ENCODE measurements around the gene MATR3.
"Not testable (repeated sequence)": the region's sequence is repeated elsewhere in the genome, so short reads cannot be mapped to it uniquely, and the experiment has no call there.

Gene MATR3

DNA sequence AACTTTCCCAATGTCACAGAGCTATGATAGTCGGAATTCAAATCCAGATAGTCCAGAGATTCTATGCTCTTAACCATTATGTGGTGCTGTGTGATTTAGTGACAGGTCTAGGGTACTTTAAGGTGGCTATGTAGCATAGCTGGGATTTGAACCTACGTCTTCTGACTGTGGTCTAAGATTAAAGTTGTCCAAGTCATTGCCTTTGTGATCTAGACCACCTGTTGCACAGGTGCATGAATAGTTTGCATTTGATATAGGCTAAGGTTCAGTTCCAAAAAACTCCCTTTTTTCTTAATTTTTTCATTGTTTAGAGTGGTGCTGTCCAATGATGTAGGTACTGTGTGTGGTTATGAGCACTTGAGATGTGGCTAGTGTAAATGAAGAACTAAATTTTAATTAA is 50.6 kb downstream of the MATR3 start:
- no peak for DNase-seq (ENCODE audit: low read depth in 2 of 2)

GRCh38 chr5:139345442-139345841 is 51.9 kb downstream of the MATR3 start:
- not testable (repeated sequence) for DNase-seq (ENCODE audit: low read depth in 2 of 2)

- DNase-seq (ENCODE audit: low read depth in 2 of 2), result not testable (repeated sequence)
Observed at GRCh38 chr5:139347863-139348262, 54.3 kb downstream of the MATR3 start.

DNA sequence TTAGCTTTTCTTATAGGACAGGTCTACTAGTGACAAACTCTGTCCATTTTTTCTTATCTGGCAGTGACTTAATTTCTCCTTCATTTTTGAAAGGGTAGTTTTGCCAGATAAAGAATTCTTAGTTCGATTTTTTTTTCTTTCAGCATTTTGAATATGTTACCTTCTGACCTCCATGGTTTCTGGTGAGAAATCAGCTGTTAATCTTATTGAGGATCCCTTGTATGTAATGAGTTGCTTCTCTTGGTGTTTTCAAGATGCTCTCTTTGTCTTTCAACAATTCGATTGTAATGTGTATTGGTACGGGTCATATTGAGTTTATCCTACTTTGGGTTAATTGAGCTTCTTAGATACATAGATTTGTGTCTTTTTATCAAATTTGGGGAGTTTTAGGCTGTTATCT is 60.6 kb downstream of the MATR3 start:
- no peak for DNase-seq (ENCODE audit: low read depth in 2 of 2)

GRCh38 chr5:139355900-139356299 is 62.4 kb downstream of the MATR3 start:
- DNase-seq (ENCODE audit: low read depth in 2 of 2), result not testable (repeated sequence)

GRCh38 chr5:139358064-139358463 is 64.5 kb downstream of the MATR3 start:
- DNase-seq (ENCODE audit: low read depth in 2 of 2), result no peak

DNA sequence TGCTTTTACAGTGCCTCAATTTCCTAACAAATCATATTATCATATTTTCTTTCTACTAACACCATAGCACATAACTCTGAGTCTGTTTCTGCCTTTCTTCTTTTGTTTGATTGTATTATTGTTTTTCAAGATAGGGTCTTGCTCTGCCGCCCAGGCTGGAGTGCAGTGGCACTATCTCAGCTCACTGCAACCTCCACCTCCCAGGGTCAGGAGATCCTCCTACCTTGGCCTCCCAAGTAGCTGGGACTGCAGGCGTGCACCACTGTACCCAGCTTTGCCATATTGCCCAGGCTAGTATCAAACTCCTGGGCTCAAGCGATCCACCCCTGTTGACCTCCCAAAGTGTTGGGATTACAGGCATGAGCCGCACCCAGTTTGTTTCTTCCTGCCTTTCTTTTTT is 66.8 kb downstream of the MATR3 start:
- no peak for DNase-seq (ENCODE audit: low read depth in 2 of 2)

DNA sequence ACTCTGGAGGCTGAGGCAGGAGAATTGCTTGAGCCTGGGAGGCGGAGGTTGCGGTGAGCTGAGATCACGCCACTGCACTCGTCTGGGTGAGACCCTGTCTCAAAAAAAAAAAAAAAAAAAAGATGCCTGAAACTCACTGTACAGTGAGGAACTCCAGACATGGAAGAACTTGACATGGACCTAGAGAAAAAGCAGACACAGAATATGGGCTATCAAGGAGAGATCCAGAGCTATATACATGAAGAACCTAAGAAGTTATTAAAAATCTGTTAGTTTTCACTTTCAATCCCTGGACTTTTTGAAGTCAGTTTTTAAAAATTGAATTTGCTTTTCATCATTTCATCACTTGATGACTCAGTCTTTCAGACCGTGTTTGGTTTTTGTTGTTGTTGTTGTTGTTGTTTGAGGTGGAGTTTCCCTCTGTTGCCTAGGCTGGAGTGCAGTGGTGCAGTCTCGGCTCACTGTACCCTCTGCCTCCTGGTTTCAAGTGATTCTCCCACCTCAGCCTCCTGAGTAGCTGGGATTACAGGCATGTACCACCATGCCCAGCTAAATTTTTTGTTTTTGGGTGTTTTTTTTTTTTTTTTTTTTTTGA is 68.4 kb downstream of the MATR3 start:
- DNase-seq (ENCODE audit: low read depth in 2 of 2), result no peak

DNA sequence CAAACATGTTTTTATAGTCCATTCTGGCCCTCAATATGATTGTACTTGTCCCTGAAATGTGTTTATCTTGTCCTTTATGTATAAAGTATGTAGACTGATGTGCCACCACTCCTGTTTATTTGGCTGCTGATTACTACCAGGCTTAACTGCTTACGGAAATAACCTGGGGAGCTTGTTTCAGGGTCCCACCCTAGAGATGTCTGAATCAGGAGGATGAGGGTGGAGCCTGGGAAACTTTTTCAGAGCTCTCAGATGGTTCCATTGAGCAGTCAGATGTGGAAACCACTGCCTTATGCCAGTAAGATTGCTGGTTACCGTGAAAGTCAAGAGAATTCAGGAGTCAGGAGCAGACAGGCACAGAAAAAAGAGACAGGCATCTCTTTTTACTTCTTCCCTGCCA is 70.4 kb downstream of the MATR3 start:
- no peak for DNase-seq (ENCODE audit: low read depth in 2 of 2)

DNA sequence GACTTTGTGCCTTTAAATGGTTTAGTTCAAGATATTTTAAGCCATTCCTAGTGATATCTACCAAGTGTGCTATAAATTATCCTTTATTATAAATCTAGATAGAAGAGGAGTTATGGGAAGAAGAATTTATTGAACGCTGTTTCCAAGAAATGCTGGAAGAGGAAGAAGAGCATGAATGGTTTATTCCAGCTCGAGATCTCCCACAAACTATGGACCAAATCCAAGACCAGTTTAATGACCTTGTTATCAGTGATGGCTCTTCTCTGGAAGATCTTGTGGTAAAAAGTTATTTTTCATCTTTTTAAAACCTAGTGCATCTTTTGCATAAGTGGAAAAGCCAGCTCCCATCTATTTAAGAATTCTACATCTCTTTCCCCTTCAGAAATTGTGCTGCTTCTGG is 70.9 kb downstream of the MATR3 start:
- no peak for DNase-seq (ENCODE audit: low read depth in 2 of 2)

GRCh38 chr5:139368613-139369012 is 75.1 kb downstream of the MATR3 start:
- DNase-seq (ENCODE audit: low read depth in 2 of 2), result no peak

GRCh38 chr5:139369181-139369580 is 75.6 kb downstream of the MATR3 start:
- no peak for DNase-seq (ENCODE audit: low read depth in 2 of 2)

DNA sequence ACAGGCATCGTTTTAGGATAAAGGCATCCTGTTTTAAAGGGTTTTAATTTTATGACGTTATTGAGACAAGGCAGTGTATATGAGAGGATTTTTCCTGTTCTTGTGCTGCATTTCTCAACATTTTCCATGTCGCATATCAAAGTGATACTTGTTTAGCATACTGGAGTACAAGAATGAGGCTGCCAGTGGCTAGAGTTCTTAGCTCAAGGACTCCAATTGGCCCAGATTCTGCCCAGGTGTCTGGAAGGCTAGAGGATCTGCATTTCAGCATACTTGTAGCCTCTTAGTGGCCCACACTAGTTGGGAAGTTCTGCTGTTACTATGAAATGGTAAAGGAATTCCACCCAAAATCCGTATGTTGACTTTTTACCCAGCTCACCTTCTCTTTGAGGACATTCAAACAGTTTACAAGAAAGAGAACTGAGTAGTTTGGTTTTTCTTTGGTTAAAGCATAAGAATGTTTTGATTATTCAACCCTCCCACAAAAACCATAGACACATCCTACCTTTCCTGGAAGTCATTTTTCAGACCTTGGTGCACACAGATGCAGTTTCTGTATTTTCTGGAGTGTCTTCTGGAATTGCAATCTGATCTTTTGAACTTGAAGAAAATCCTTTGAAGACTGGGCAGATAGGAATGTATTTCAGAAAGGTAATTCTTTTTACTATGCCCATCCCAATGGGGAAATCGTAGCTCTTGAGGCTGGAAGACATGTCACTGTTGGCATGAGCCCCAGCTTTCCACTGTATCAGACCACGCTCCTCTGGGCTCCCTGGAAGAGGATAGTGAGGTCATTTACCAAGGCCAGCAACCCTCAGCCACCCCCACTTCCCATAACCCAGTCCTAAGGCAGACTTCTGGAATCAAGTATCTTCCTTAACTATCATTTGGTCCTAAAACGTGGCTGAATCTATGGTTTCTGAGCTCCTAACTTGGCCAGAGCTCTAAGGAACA is 78.2 kb downstream of the MATR3 start:
- no peak for DNase-seq (ENCODE audit: low read depth in 2 of 2)

DNA sequence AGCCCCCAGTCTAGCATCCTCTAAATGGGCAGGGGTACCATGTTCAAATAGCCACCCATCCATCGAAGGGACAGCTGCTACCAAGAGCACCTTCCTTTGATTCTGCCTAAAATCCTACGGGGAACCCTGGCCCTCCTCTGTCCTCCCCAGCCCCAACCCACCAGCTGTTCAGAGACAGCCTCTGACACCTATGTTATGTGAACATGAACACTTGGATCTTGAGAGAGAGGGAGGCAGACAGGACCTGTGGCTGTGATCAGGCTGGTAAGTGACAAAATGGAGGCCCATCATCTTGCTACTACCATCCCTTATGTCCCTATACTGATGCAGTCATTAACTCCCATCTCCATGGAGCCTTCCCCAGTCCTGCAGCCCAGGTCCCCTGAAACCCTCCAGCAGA is 81.4 kb downstream of the MATR3 start:
- DNase-seq (ENCODE audit: low read depth in 2 of 2), result no peak

DNA sequence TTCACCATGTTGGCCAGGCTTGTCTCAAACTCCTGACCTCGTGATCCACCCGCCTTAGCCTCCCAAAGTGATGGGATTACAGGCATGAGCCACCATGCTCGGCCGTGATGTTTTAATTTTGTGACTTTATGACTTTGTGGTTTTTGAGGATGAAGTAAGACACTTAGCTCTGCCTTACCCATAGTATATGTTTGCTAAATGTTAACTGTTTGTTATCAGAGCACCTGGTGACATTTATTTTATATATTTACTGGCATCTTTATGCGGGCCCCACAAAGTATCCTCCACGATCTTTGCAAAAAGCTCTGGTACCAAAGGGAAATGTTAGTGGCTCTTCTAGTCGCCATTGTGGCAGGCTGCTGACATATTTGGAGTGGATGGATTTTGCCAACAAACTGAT is 82.8 kb downstream of the MATR3 start:
- DNase-seq (ENCODE audit: low read depth in 2 of 2), result no peak

GRCh38 chr5:139377226-139377625 is 83.7 kb downstream of the MATR3 start:
- no peak for DNase-seq (ENCODE audit: low read depth in 2 of 2)

DNA sequence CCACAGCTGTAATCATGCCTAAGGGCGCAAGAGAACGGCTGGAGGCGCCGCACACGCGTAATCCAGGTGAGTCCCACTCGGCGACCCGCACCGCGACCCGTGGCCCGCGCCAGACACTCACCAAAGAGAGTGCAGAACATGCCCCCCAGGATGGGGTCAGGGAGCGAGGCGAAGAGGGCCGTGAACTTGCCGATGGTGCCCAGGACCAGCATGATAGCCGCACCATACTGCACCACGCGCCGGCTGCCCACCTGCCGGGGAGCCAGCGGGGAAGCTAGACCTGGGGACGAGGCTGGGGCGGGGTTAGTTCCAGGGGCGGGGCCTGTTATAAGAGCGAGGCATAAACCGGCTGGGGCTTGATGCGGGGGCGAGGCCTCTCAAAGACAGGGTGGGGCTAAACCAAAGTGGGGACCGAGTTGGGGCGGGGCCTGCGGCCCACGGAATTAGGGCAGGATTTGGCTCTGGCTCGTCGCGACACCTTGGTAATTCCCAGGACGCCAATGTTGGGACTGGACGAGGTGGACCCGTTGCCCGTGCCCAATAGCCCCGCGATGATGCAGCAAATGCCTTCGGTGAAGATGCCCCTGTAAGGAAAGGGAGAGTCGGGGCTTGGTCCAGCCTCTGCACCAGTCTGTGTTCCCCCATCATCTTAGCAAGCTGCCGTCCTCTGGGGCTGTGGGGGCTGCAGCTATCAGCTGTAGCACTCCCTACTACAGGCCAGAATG is 84.7 kb downstream of the MATR3 start:
- no peak for DNase-seq (ENCODE audit: low read depth in 2 of 2)

DNA sequence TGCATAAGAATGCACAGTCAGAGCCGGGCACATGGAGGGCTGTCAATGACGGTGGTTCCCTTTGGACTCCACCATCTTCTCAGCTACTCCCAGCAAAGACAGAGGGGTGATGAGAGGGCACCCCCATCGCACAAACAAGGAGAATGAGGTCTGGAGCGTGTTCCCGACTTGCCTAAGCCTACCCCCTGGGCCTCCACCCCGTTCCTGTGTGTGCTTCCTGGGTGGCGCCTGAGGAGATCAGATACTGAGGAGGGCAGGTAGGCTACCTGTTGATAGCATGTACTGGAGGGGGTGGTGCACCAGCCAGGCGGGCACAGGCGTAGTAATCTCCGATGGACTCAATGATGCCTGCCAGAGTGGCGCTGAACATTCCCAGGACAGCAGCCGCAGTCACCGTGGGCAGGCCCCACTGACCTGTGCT is 85.4 kb downstream of the MATR3 start:
- no peak for DNase-seq (ENCODE audit: low read depth in 2 of 2)

- DNase-seq (ENCODE audit: low read depth in 2 of 2), result no peak
Observed at GRCh38 chr5:139379626-139380449, 86.3 kb downstream of the MATR3 start.
